Type B pancreatic cell (in vitro differentiated cells): ENCODE results near the gene KIF22. TPM values are rescaled to one million over a fixed set of nuclear protein-coding genes. Genes with fewer than 3 reads are reported as not detected.
A peak's percentile ranks its signal among the peaks of the same experiment; 100 is the strongest.
"Not testable (repeated sequence)": the region's sequence is repeated elsewhere in the genome, so short reads cannot be mapped to it uniquely, and the experiment has no call there.

Experiments
- DNase-seq: peaks from one replicate; pipeline ENCODE4 v3.0.0; 2021; ENCODE audit warnings: mixed read lengths; ENCODE audit not compliant: unreplicated experiment; ENCODE audit errors: extremely low spot score
- H3K27ac Mint-ChIP-seq: 2 replicates; pipeline ENCODE4 v1.8.0; 2021; ENCODE audit warnings: mild to moderate bottlenecking, mixed read lengths
- H3K27me3 Mint-ChIP-seq: 2 replicates; pipeline ENCODE4 v1.8.0; 2021; ENCODE audit warnings: mixed read lengths
- H3K36me3 Mint-ChIP-seq: 2 replicates; pipeline ENCODE4 v1.8.0; 2021; ENCODE audit warnings: mixed read lengths
- H3K4me1 Mint-ChIP-seq: one replicate; pipeline ENCODE4 v1.8.0; 2021; ENCODE audit warnings: mixed read lengths; ENCODE audit not compliant: unreplicated experiment
- H3K4me3 Mint-ChIP-seq: 2 replicates; pipeline ENCODE4 v1.8.0; 2021; ENCODE audit warnings: mild to moderate bottlenecking, mixed read lengths
- H3K9me3 Mint-ChIP-seq: 2 replicates; pipeline ENCODE4 v1.8.0; 2021; ENCODE audit warnings: mixed read lengths
- total RNA-seq: library from RNA; stranded (reverse); gene quantifications from 2 replicates; pipeline ENCODE4 v1.2.1, GENCODE V29; 2021; ENCODE audit warnings: low replicate concordance
- TF ChIP-seq, protein P1 (sequence below): fragments of 200-600 bp; sonication (generic); conservative IDR thresholded peaks from 2 replicates; pipeline ENCODE4 v1.5.0; 2021; ENCODE audit warnings: antibody characterized with exemption, mild to moderate bottlenecking

Gene KIF22
- total RNA-seq, 1 donor from 2014 or later: 112 TPM

DNA sequence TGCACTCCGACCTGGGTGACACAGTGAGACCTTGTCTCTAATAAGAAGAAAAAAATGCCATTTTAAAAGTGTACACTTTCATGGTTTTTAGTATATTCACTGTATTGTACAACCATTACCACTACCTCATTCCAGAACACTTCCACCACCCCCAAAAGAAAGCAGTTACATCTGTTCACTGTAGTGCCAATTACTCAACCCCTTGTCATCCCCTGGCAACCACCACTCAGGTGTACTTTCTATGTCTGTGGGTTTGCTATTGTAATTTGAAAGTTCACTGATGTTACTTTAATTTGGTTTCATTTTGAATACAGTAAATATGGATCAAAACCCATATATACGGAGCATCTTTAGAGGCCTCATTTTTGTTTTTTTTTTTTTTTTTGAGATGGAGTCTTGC is 6.4 kb upstream of the KIF22 start:
- Mint-ChIP-seq H3K36me3 (no peaks in the 10 kb centered on the region), H3K4me3 (no peak overlapping the region), H3K4me1 (peaks cover 16% of the 10 kb centered on the region), H3K9me3 (no peaks in the 10 kb centered on the region), H3K27ac (peak overlapping the region; percentile 86), H3K27me3 (no peaks in the 10 kb centered on the region)
- DNase-seq: no peak
- TF ChIP-seq, protein P1, sequence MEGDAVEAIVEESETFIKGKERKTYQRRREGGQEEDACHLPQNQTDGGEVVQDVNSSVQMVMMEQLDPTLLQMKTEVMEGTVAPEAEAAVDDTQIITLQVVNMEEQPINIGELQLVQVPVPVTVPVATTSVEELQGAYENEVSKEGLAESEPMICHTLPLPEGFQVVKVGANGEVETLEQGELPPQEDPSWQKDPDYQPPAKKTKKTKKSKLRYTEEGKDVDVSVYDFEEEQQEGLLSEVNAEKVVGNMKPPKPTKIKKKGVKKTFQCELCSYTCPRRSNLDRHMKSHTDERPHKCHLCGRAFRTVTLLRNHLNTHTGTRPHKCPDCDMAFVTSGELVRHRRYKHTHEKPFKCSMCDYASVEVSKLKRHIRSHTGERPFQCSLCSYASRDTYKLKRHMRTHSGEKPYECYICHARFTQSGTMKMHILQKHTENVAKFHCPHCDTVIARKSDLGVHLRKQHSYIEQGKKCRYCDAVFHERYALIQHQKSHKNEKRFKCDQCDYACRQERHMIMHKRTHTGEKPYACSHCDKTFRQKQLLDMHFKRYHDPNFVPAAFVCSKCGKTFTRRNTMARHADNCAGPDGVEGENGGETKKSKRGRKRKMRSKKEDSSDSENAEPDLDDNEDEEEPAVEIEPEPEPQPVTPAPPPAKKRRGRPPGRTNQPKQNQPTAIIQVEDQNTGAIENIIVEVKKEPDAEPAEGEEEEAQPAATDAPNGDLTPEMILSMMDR: no peak

DNA sequence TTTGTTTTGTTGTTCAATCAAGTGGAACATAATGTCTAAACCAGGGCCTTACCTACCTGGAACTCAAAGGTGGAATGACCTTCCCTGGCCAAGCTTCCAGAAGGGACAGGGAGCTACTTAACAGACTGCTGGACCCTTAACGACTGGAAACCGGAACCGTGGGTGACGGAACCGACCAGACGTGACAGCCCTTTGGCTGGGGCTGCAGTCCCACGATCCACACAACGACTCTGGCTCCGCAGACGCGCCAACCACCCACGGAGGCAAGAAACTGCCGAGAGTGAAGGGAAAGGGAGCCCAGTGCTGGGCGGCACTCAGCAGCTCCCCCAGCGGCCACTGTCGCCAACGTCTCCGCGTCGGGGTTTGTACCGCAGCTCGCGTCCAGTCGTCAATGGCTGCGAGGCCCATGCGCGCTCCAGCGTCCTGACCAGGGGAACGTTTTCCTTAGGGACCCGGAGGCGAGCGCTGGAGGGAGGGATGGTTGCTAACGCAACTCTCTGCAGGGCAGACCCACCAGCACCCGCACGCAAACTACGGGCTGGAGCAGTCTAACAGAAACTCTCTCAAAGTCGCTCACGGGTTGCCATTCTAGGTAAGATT is 5.5 kb upstream of the KIF22 start:
- no peaks in the 10 kb centered on the region for H3K9me3 Mint-ChIP-seq
- peak; percentile 79 for DNase-seq
- peaks cover 18% of the 10 kb centered on the region for H3K4me1 Mint-ChIP-seq
- H3K36me3 Mint-ChIP-seq: no peaks in the 10 kb centered on the region
- H3K27me3 Mint-ChIP-seq: no peaks in the 10 kb centered on the region
- peak overlapping the region; percentile 68 for H3K4me3 Mint-ChIP-seq
- no peak overlapping the region for H3K27ac Mint-ChIP-seq
- TF ChIP-seq, protein P1: peak; percentile 88

DNA sequence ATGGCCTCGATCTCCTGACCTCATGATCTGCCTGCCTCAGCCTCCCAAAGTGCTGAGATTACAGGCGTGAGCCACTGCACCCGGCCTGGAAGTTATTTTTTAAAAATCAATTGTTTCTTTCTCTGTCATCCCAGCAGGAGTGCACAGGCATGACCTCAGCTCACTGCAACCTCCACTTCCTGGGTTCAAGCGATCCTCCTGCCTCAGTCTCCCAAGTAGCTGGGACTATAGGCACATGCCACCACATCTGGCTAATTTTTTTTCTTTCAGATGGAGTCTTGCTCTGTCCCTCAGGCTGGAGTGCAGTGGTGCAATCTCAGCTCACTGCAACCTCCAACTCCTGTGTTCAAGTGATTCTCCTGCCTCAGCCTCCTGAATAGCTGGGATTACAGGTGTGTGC is 3.4 kb upstream of the KIF22 start:
- not testable (repeated sequence) for DNase-seq, H3K4me3 Mint-ChIP-seq, H3K27ac Mint-ChIP-seq, H3K9me3 Mint-ChIP-seq, H3K36me3 Mint-ChIP-seq, H3K27me3 Mint-ChIP-seq
- H3K4me1 Mint-ChIP-seq: peaks cover 28% of the 10 kb centered on the region

DNA sequence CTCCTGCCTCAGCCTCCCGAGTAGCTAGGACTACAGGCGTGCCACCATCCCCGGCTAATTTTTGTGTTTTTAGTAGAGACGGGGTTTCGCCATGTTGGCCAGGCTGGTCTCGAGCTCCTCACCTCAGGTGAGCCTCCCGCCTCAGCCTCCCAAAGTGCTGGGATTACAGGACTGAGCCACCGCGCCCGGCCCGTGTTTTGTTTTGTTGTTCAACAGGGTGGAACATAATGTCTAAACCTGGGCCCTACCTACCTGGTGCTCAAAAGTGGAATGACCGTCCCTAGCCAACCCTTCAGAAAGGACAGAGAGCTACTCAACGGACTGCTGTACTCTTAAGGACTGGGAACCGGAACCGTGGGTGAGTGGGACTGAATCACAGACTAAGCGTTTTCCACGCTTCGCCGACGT is 772 bp upstream of the KIF22 start:
- Mint-ChIP-seq H3K4me1 (peaks cover 24% of the 10 kb centered on the region), H3K27ac (peak overlapping the region; percentile 99), H3K27me3 (no peaks in the 10 kb centered on the region), H3K36me3 (peaks cover 15% of the 10 kb centered on the region), H3K4me3 (peak overlapping the region; percentile 98), H3K9me3 (no peaks in the 10 kb centered on the region)
- TF ChIP-seq, protein P1: no peak
- DNase-seq: no peak

DNA sequence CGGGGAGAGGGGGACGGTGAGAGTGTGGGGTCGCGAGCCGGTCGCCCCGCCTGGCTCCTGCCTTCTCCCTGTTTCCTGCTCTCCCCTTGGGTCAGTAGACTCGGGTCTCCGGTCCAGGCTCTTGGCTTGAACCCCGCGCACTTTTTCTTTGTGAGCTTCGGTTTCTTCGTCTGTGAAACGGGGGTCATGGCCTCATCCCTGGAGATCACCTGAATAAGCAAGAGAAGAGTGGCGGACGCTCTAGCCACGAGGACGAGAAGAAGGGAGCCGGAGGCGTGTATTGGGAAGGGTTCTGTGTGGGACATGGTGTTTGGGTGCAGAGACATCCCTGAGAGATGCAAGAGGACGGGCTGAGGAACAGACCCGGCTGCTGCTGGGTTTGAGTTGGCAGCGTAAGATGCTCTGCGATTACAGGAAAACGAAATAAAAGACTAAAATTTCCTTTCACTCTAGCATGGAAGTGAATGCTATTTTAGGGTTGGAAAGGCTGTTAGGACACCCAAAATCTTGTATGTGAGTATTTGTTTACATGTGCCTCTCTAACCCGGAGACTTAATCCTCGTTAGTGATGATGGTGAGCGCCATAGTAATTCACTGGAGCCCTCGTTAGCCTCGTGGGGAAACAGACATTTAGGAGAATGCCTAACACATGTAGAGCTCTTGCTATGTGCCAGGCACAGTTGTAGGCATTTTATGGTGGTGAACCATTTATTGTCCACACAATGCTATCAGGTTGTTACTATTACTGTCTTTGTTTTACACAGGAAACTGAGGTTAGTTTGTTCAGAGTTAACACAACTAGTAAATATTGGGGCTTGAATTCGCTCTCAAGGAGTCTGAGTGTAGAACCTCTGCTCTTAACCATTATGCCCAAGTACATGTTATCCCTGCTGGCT is 646 bp downstream of the KIF22 start:
- H3K27ac Mint-ChIP-seq: peak overlapping the region; percentile 99
- peaks cover 24% of the 10 kb centered on the region for H3K4me1 Mint-ChIP-seq
- no peaks in the 10 kb centered on the region for H3K9me3 Mint-ChIP-seq
- DNase-seq: no peak
- TF ChIP-seq, protein P1: no peak
- peaks cover 15% of the 10 kb centered on the region for H3K36me3 Mint-ChIP-seq
- H3K4me3 Mint-ChIP-seq: peak overlapping the region; percentile 98
- no peaks in the 10 kb centered on the region for H3K27me3 Mint-ChIP-seq
